ENCODE results near the gene AHNAK2.
"Not testable (repeated sequence)": the region's sequence is repeated elsewhere in the genome, so short reads cannot be mapped to it uniquely, and the experiment has no call there.

The AHNAK2 gene

GRCh38 chr14:104900639-104901512 is 77.3 kb downstream of the AHNAK2 start:
- no peak for DNase-seq (ENCODE audit: low read depth in 4 of 4, low spot score in 1 of 4)

- no peak for DNase-seq (ENCODE audit: low read depth in 4 of 4, low spot score in 1 of 4)
Measured at GRCh38 chr14:104899781-104900180, 78.4 kb downstream of the AHNAK2 start.

- DNase-seq (ENCODE audit: low read depth in 4 of 4, low spot score in 1 of 4): no peak
Measured at GRCh38 chr14:104898870-104899510, 79.2 kb downstream of the AHNAK2 start.

- DNase-seq (ENCODE audit: low read depth in 4 of 4, low spot score in 1 of 4): no peak
Measured at GRCh38 chr14:104898195-104898558, 80.0 kb downstream of the AHNAK2 start.

- DNase-seq (ENCODE audit: low read depth in 4 of 4, low spot score in 1 of 4): no peak
Measured at GRCh38 chr14:104897330-104898194, 80.6 kb downstream of the AHNAK2 start.

- DNase-seq (ENCODE audit: low read depth in 4 of 4, low spot score in 1 of 4): no peak
Measured at GRCh38 chr14:104895786-104896661, 82.2 kb downstream of the AHNAK2 start.

- no peak for DNase-seq (ENCODE audit: low read depth in 4 of 4, low spot score in 1 of 4)
Measured at GRCh38 chr14:104895207-104895785, 82.9 kb downstream of the AHNAK2 start.

- DNase-seq (ENCODE audit: low read depth in 4 of 4, low spot score in 1 of 4): no peak
Measured at GRCh38 chr14:104894331-104895206, 83.6 kb downstream of the AHNAK2 start.

- DNase-seq (ENCODE audit: low read depth in 4 of 4, low spot score in 1 of 4): no peak
Measured at GRCh38 chr14:104893435-104894207, 84.6 kb downstream of the AHNAK2 start.

GRCh38 chr14:104892531-104893434 is 85.4 kb downstream of the AHNAK2 start:
- DNase-seq (ENCODE audit: low read depth in 4 of 4, low spot score in 1 of 4): no peak

GRCh38 chr14:104891664-104892530 is 86.3 kb downstream of the AHNAK2 start:
- no peak for DNase-seq (ENCODE audit: low read depth in 4 of 4, low spot score in 1 of 4)

GRCh38 chr14:104891121-104891551 is 87.0 kb downstream of the AHNAK2 start:
- no peak for DNase-seq (ENCODE audit: low read depth in 4 of 4, low spot score in 1 of 4)

GRCh38 chr14:104890292-104890691 is 87.9 kb downstream of the AHNAK2 start:
- DNase-seq (ENCODE audit: low read depth in 4 of 4, low spot score in 1 of 4): not testable (repeated sequence)

- no peak for DNase-seq (ENCODE audit: low read depth in 4 of 4, low spot score in 1 of 4)
Measured at GRCh38 chr14:104889375-104889757, 88.8 kb downstream of the AHNAK2 start.

- no peak for DNase-seq (ENCODE audit: low read depth in 4 of 4, low spot score in 1 of 4)
Measured at GRCh38 chr14:104888489-104889374, 89.4 kb downstream of the AHNAK2 start.

Measured in stimulated activated CD4-positive, alpha-beta T cell treated with anti-CD3 and anti-CD28 coated beads, Interleukin-1b, Interleukin-23, amount 100 ng/mL, for 24 hours (primary cell).